SU-DHL-6 (cell line): Measurements from ENCODE around the gene CLN6.

ENCODE experiments used
- H2AFZ ChIP-seq: fragments of 200-600 bp; sonication (generic); 2 replicates; pipeline ENCODE4 v1.6.1; 2014; ENCODE audit warnings: low read depth, mild to moderate bottlenecking, moderate library complexity, mixed read lengths, antibody characterized with exemption, low read length; ENCODE audit not compliant: severe bottlenecking
- H3F3A ChIP-seq: fragments of 200-600 bp; shearing (Covaris generic); 2 replicates; pipeline ENCODE4 v1.6.0; 2016; ENCODE audit warnings: antibody characterized with exemption, mild to moderate bottlenecking; ENCODE audit not compliant: insufficient read depth
- H3K27ac ChIP-seq: fragments of 200-600 bp; sonication (generic); 2 replicates; pipeline ENCODE4 v1.5.1; 2016; ENCODE audit warnings: low read depth, mild to moderate bottlenecking, low read length, moderate library complexity, mixed read lengths
- H3K27me3 ChIP-seq: fragments of 200-600 bp; sonication (generic), shearing (Covaris generic); 2 replicates; pipeline ENCODE4 v1.6.0; 2014; ENCODE audit warnings: mild to moderate bottlenecking, low read length
- H3K36me3 ChIP-seq: fragments of 200-600 bp; sonication (generic); 2 replicates; pipeline ENCODE4 v1.6.1; 2014; ENCODE audit warnings: mild to moderate bottlenecking, low read length, mixed read lengths
- H3K4me2 ChIP-seq: fragments of 300-600, 200-600 bp; shearing (Covaris generic), sonication (generic); 2 replicates; pipeline ENCODE4 v1.6.0; 2014; ENCODE audit warnings: low read length, low read depth, mild to moderate bottlenecking; ENCODE audit not compliant: poor library complexity, severe bottlenecking
- H3K4me3 ChIP-seq: fragments of 200-600 bp; sonication (generic); 2 replicates; pipeline ENCODE4 v1.5.1; 2014; ENCODE audit warnings: antibody characterized with exemption, low read length, mild to moderate bottlenecking, mixed read lengths; ENCODE audit not compliant: insufficient read depth, poor library complexity, severe bottlenecking
- H3K79me2 ChIP-seq: fragments of 200-600 bp; sonication (generic); 2 replicates; pipeline ENCODE4 v1.6.1; 2014; ENCODE audit warnings: mild to moderate bottlenecking, low read length, moderate library complexity; ENCODE audit not compliant: insufficient read depth
- H3K9ac ChIP-seq: fragments of 200-600 bp; sonication (generic); 2 replicates; pipeline ENCODE4 v1.7.0; 2014; ENCODE audit warnings: mild to moderate bottlenecking, low read length
- H3K9me2 ChIP-seq: fragments of 200-600 bp; sonication (generic); replicated peaks from 2 replicates; pipeline ENCODE4 v1.6.1; 2014; ENCODE audit warnings: low read length; ENCODE audit not compliant: insufficient read depth
- H3K9me3 ChIP-seq: fragments of 200-600 bp; sonication (generic); 2 replicates; pipeline ENCODE4 v1.6.1; 2014; ENCODE audit warnings: low read length, mixed read lengths; ENCODE audit not compliant: insufficient read depth
- H4K20me1 ChIP-seq: fragments of 200-600 bp; sonication (generic); 2 replicates; pipeline ENCODE4 v1.6.1; 2014; ENCODE audit warnings: low read depth, mild to moderate bottlenecking, antibody characterized with exemption, low read length, moderate library complexity, mixed read lengths
- CTCF ChIP-seq: fragments of 200-600 bp; sonication (generic); IDR thresholded peaks from one replicate; pipeline ENCODE4 v1.5.1; 2017; ENCODE audit warnings: antibody characterized with exemption, mild to moderate bottlenecking, low read length, moderate library complexity; ENCODE audit not compliant: insufficient read depth, poor library complexity, severe bottlenecking
- EZH2phosphoT487 ChIP-seq: fragments of 200-600 bp; sonication (generic), shearing (Covaris generic); conservative IDR thresholded peaks from 2 replicates; pipeline ENCODE4 v1.6.1; 2018; ENCODE audit warnings: mild to moderate bottlenecking, antibody characterized with exemption, low read length, moderate library complexity, mixed read lengths

The CLN6 gene

GRCh38 chr15:68196445-68197169, 32.9 kb downstream of the CLN6 start:
- peak overlapping the region; percentile 51 for H3K27ac ChIP-seq
- peak overlapping the region; percentile 8; the same call in 1 of the 2 replicates for H3K9ac ChIP-seq

GRCh38 chr15:68195336-68196112, 34.0 kb downstream of the CLN6 start:
- Histone ChIP-seq H2AFZ (no peak overlapping the region), H3K9me3 (no peaks in the 10 kb centered on the region), H3K36me3 (no peaks in the 10 kb centered on the region; the same call in 1 of the 2 replicates), H3K9ac (no peak overlapping the region), H3K4me3 (no peak overlapping the region), H3K27ac (peak overlapping the region; percentile 46), H3K79me2 (no peaks in the 10 kb centered on the region), H4K20me1 (no peaks in the 10 kb centered on the region), H3F3A (peaks cover 10% of the 10 kb centered on the region), H3K27me3 (no peaks in the 10 kb centered on the region), H3K9me2 (no peaks in the 10 kb centered on the region), H3K4me2 (no peak overlapping the region)
- TF ChIP-seq EZH2phosphoT487 (no peak), CTCF (no peak)

More at GRCh38 chr15:68196445-68197169, 32.9 kb downstream of the CLN6 start:
- Histone ChIP-seq H3K4me2 (no peak overlapping the region), H3K9me3 (no peaks in the 10 kb centered on the region), H2AFZ (no peak overlapping the region), H3K27me3 (no peaks in the 10 kb centered on the region), H3K4me3 (no peak overlapping the region), H3K9me2 (no peaks in the 10 kb centered on the region), H4K20me1 (no peaks in the 10 kb centered on the region), H3K79me2 (peaks cover 6% of the 10 kb centered on the region; the same call in 1 of the 2 replicates), H3K36me3 (no peaks in the 10 kb centered on the region), H3F3A (peaks cover 7% of the 10 kb centered on the region; the same call in 1 of the 2 replicates)
- TF ChIP-seq CTCF (no peak), EZH2phosphoT487 (no peak)

GRCh38 chr15:68192804-68193486, 36.6 kb downstream of the CLN6 start:
- H4K20me1 ChIP-seq: no peaks in the 10 kb centered on the region
- no peaks in the 10 kb centered on the region for H3K79me2 ChIP-seq
- H3K27ac ChIP-seq: 0 out of 2 replicates have a peak overlapping the region, but pooled peaks have one; percentile 90
- H2AFZ ChIP-seq: no peak overlapping the region
- peaks cover 6% of the 10 kb centered on the region; the same call in 1 of the 2 replicates for H3K36me3 ChIP-seq
- no peak for TF ChIP-seq CTCF
- no peak for TF ChIP-seq EZH2phosphoT487
- H3K9ac ChIP-seq: no peak overlapping the region
- H3F3A ChIP-seq: peaks cover 26% of the 10 kb centered on the region
- no peaks in the 10 kb centered on the region for H3K9me3 ChIP-seq
- no peaks in the 10 kb centered on the region for H3K27me3 ChIP-seq
- no peak overlapping the region for H3K4me2 ChIP-seq
- no peaks in the 10 kb centered on the region for H3K9me2 ChIP-seq
- H3K4me3 ChIP-seq: no peak overlapping the region
